Neural progenitor cell (in vitro differentiated cells): ENCODE measurements around the gene PHKA2.
"Not testable (repeated sequence)": the region's sequence is repeated elsewhere in the genome, so short reads cannot be mapped to it uniquely, and the experiment has no call there.

ENCODE experiments used
- CTCF ChIP-seq: fragments of 200-600 bp; sonication (generic); IDR thresholded peaks from 2 replicates; pipeline ENCODE4 v1.5.1; 2017; ENCODE audit warnings: antibody characterized with exemption, mild to moderate bottlenecking
- EZH2 ChIP-seq: fragments of 200-600 bp; sonication (generic); IDR thresholded peaks from 2 replicates; pipeline ENCODE4 v1.6.1; 2017; ENCODE audit warnings: antibody characterized with exemption, mild to moderate bottlenecking, moderate library complexity

GRCh38 chrX:18847901-18848300 is 136.0 kb downstream of the PHKA2 start:
- not testable (repeated sequence) for TF ChIP-seq CTCF, EZH2
